OCI-LY1 (cell line): ENCODE data around the gene SUPT3H.
"Not testable (repeated sequence)": the region's sequence is repeated elsewhere in the genome, so short reads cannot be mapped to it uniquely, and the experiment has no call there.

Source experiments
- EZH2 ChIP-seq: fragments of 200-600 bp; sonication (generic), shearing (Covaris generic); IDR thresholded peaks from 2 replicates; pipeline ENCODE4 v1.8.0; 2017; ENCODE audit warnings: borderline replicate concordance, mixed run types, mild to moderate bottlenecking, antibody characterized with exemption, low read length, moderate library complexity, mixed read lengths
- TF ChIP-seq, protein P1 (sequence below): fragments of 200-600 bp; sonication (generic), shearing (Covaris generic); IDR thresholded peaks from 2 replicates; pipeline ENCODE4 v1.5.1; 2017; ENCODE audit warnings: mild to moderate bottlenecking, antibody characterized with exemption, low read length, moderate library complexity, mixed read lengths

DNA sequence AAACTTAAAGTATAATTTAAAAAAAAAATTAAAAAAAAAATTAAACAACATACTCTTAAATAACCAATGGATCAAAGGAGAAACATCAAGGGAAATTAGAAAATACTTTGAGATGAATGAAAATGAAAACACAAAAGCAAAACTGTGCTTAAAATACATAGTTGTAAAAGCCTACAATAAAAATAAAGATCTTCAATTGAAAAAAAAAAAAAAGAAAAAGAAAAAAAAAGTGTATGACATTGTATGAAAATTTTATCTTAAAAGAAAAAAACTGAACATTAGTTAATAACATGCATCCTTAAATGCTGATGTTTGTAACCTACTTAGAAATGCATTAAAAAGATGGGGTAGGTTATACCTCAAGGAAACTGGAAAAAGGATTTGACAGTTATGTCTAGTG, 501.1 kb downstream of the SUPT3H start:
- TF ChIP-seq, protein P1, sequence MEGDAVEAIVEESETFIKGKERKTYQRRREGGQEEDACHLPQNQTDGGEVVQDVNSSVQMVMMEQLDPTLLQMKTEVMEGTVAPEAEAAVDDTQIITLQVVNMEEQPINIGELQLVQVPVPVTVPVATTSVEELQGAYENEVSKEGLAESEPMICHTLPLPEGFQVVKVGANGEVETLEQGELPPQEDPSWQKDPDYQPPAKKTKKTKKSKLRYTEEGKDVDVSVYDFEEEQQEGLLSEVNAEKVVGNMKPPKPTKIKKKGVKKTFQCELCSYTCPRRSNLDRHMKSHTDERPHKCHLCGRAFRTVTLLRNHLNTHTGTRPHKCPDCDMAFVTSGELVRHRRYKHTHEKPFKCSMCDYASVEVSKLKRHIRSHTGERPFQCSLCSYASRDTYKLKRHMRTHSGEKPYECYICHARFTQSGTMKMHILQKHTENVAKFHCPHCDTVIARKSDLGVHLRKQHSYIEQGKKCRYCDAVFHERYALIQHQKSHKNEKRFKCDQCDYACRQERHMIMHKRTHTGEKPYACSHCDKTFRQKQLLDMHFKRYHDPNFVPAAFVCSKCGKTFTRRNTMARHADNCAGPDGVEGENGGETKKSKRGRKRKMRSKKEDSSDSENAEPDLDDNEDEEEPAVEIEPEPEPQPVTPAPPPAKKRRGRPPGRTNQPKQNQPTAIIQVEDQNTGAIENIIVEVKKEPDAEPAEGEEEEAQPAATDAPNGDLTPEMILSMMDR, result not testable (repeated sequence)
- TF ChIP-seq EZH2, result not testable (repeated sequence)
